ENCODE data around the gene EXOSC2.

GRCh38 chr9:130741024-130741305, 47.4 kb downstream of the EXOSC2 start:
- TF ChIP-seq CTCF (conservative IDR thresholded peaks at IDR 0.05; ENCODE audit: low read length): no peak
- TF ChIP-seq EZH2phosphoT487 (IDR thresholded peaks at IDR 0.05; ENCODE audit: borderline replicate concordance, low read depth, low read length): no peak

Measured in OCI-LY7 (cell line).